Gastroesophageal sphincter (tissue), 4 donors: Measurements from ENCODE around the gene PRAC2. TPM values are rescaled to one million over a fixed set of nuclear protein-coding genes. Genes with fewer than 3 reads are reported as not detected.

Experiments used
- ATAC-seq: fragments of 150-250 bp; one replicate; pipeline ENCODE4 v1.9.1; 2016; ENCODE audit warnings: mild to moderate bottlenecking, moderate library complexity
- H3K27ac ChIP-seq, 4 donors: fragments of 200-600 bp; sonication (generic) in 3 of 4; 1 replicate in 3 of 4; 2 replicates in 1 of 4; pipeline ENCODE4 v1.5.1; 2016 to 2019
- H3K27me3 ChIP-seq: fragments of 200-600 bp; sonication (generic); one replicate; pipeline ENCODE4 v1.5.1; 2019
- H3K36me3 ChIP-seq, 2 donors: fragments of 200-600 bp; sonication (generic); one replicate each; pipeline ENCODE4 v1.5.1; 2019; ENCODE audit warnings: control low read depth in 1 of 2
- H3K4me1 ChIP-seq, 3 donors: fragments of 200-600 bp; sonication (generic); 1 replicate in 2 of 3; 2 replicates in 1 of 3; pipeline ENCODE4 v1.5.1; 2016 to 2019; ENCODE audit warnings: control low read depth in 2 of 3
- H3K4me3 ChIP-seq, 2 donors: fragments of 200-600 bp; sonication (generic); one replicate each; pipeline ENCODE4 v1.5.1; 2019; ENCODE audit warnings: mild to moderate bottlenecking in 1 of 2, moderate library complexity in 1 of 2
- H3K9me3 ChIP-seq, 3 donors: fragments of 200-600 bp; sonication (generic); one replicate each; pipeline ENCODE4 v1.5.1; 2017 to 2019; ENCODE audit warnings: control low read depth in 2 of 3
- EP300 ChIP-seq: sonication (generic); formaldehyde crosslinking; IDR thresholded peaks from one replicate; pipeline ENCODE4 v1.6.1; 2017; ENCODE audit warnings: antibody characterized with exemption, mild to moderate bottlenecking
- POLR2A ChIP-seq, 2 donors: fragments of 450-650 bp; IDR thresholded peaks; one replicate each; pipeline ENCODE4 v1.6.1; 2017; ENCODE audit warnings: antibody characterized with exemption in 2 of 2, mild to moderate bottlenecking in 2 of 2, moderate library complexity in 1 of 2
- POLR2AphosphoS5 ChIP-seq: sonication (generic); formaldehyde crosslinking; IDR thresholded peaks from one replicate; pipeline ENCODE4 v1.6.1; 2017; ENCODE audit warnings: antibody characterized with exemption
- WGBS, 2 donors: methylation state at CpG; one replicate each; pipeline ENCODE4 v1.1.5; 2018; ENCODE audit warnings: low coverage in 1 of 2; 5-methylcytosine and 5-hydroxymethylcytosine counted together
- total RNA-seq, 4 donors: library from RNA; depleted of rRNA; stranded (reverse); fragments of >200 nt; gene quantifications; one replicate each; pipeline ENCODE4 v1.1.0, GENCODE V29; 2016
- TF ChIP-seq, protein P1 (sequence below), 4 experiments: fragments of 200-600 bp in 2 of 4; fragments of 450-650 bp in 2 of 4; sonication (generic) in 1 of 4; IDR thresholded peaks; one replicate each; pipeline ENCODE4 v1.5.1; 2017 to 2019; ENCODE audit warnings: antibody characterized with exemption in 4 of 4, mild to moderate bottlenecking in 2 of 4, moderate library complexity in 2 of 4

Gene PRAC2
- total RNA-seq, 4 donors from 2014 or later = not detected

DNA sequence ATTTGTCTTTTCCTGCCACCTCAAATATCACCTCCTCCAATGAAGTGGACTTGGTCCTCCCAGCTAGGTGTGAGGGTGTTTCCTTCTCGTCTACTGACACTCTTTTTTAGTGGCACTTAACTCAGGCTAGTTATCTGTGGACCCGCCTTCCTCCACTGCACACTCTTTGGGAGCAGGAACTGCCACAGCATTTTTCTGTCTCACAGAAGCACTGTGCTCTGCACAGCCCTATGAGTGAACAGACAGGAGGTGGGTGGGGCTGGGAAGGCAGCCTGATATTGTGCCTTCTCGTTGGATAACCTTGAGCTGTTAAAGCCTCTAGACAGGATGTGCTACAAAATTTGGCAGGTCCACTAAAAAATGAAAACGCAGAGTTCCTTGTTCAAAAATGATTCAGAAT is 37.4 kb downstream of the PRAC2 start:
- no peaks in the 10 kb centered on the region for H3K36me3 ChIP-seq
- no peaks in the 10 kb centered on the region for H3K9me3 ChIP-seq
- WGBS, 2 donors = 38 to 56% methylated on average over 2 to 3 of the region's 4 CpGs
- no peaks in the 10 kb centered on the region for H3K4me1 ChIP-seq
- H3K27ac ChIP-seq = no peak overlapping the region
- TF ChIP-seq POLR2AphosphoS5 (no peak), POLR2A (IDR thresholded peaks at IDR 0.05) (no peak), EP300 (no peak)
- TF ChIP-seq, protein P1, sequence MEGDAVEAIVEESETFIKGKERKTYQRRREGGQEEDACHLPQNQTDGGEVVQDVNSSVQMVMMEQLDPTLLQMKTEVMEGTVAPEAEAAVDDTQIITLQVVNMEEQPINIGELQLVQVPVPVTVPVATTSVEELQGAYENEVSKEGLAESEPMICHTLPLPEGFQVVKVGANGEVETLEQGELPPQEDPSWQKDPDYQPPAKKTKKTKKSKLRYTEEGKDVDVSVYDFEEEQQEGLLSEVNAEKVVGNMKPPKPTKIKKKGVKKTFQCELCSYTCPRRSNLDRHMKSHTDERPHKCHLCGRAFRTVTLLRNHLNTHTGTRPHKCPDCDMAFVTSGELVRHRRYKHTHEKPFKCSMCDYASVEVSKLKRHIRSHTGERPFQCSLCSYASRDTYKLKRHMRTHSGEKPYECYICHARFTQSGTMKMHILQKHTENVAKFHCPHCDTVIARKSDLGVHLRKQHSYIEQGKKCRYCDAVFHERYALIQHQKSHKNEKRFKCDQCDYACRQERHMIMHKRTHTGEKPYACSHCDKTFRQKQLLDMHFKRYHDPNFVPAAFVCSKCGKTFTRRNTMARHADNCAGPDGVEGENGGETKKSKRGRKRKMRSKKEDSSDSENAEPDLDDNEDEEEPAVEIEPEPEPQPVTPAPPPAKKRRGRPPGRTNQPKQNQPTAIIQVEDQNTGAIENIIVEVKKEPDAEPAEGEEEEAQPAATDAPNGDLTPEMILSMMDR (IDR thresholded peaks at IDR 0.05) = no peak
- no peak overlapping the region for H3K4me3 ChIP-seq
- ATAC-seq = no peak
- H3K27me3 ChIP-seq = peaks cover 98% of the 10 kb centered on the region

DNA sequence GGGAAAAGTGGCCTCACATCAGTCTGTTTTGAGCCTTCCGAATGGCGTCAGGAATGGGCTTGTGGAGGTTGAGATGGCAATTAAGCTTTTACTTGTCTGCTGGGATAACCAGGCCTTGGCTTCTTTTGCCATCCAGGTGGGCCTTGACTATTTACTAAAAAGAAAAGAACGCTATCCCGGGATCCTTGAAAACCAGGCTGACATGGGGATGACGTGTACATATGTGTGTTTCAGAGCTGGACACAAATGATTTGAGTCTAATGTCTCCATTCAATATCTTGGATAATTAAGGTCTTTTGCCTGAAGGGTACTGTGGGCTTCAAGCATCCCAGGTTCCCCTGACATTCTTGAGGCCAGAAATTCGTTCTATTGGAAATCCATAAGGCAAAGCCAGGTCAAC is 38.1 kb downstream of the PRAC2 start:
- Histone ChIP-seq H3K4me1 (no peaks in the 10 kb centered on the region), H3K4me3 (no peak overlapping the region), H3K27ac (no peak overlapping the region), H3K36me3 (no peaks in the 10 kb centered on the region), H3K27me3 (peaks cover 98% of the 10 kb centered on the region), H3K9me3 (no peaks in the 10 kb centered on the region)
- no peak for ATAC-seq
- WGBS, 2 donors = 70 to 74% methylated on average over 4 to 6 of the region's 6 CpGs
- no peak for TF ChIP-seq POLR2AphosphoS5
- no peak for TF ChIP-seq EP300
- no peak for TF ChIP-seq POLR2A (IDR thresholded peaks at IDR 0.05)
- TF ChIP-seq, protein P1 (IDR thresholded peaks at IDR 0.05) = no peak

- 50% methylated on average over 2 of the region's 4 CpGs; no CpG with 5 or more reads in 1 of the 2 donors for WGBS, 2 donors
- H3K27me3 ChIP-seq = peaks cover 72% of the 10 kb centered on the region
- no peak overlapping the region for H3K4me3 ChIP-seq
- H3K9me3 ChIP-seq = no peaks in the 10 kb centered on the region
- H3K4me1 ChIP-seq = no peaks in the 10 kb centered on the region
- ATAC-seq = no peak
- TF ChIP-seq POLR2AphosphoS5 (no peak), EP300 (no peak)
- H3K36me3 ChIP-seq = no peaks in the 10 kb centered on the region
- no peak overlapping the region for H3K27ac ChIP-seq
Measured at GRCh38 chr17:48767263-48767774, 44.3 kb downstream of the PRAC2 start.

DNA sequence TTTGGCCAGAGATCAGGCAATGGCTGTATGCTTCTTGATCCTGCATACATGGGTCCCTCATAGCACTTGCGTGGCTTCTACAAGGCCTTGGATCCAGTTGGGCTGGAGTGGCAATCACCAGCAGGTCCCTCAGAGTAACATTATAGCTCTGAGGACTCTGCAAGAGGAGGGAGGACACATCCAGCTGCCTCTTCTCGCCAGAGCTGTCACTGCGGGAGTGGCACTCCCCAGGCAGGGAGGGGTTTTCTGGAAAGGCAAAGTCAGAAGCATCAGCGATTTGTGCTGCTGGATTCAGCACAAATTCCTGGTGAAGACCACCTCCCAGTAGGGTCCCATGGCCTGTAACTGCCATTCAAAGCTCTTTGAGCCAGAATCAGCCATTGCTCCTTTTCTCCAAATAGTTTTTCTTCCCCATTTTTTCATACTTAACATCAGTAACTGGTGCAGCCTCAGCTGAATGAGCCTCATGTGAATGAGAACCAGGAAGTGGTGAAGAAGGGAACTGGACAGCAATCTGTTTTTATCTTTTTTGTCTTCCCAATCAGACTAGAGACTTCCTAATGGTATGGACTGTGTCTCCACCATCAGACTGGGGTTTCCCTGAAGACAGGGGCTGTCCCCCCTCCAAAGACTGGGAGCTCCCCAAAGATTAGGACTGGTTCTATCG is 46.2 kb downstream of the PRAC2 start:
- H3K27me3 ChIP-seq = peaks cover 66% of the 10 kb centered on the region
- no peak overlapping the region for H3K27ac ChIP-seq
- no peak for ATAC-seq
- no peak overlapping the region for H3K4me3 ChIP-seq
- H3K36me3 ChIP-seq = no peaks in the 10 kb centered on the region
- TF ChIP-seq EP300 = no peak
- no peak for TF ChIP-seq POLR2AphosphoS5
- TF ChIP-seq, protein P1 (IDR thresholded peaks at IDR 0.05) = no peak
- no peak for TF ChIP-seq POLR2A (IDR thresholded peaks at IDR 0.05)
- H3K4me1 ChIP-seq = no peaks in the 10 kb centered on the region
- 71 to 80% methylated on average over 2 to 4 of the region's 5 CpGs for WGBS, 2 donors
- no peaks in the 10 kb centered on the region for H3K9me3 ChIP-seq

GRCh38 chr17:48770954-48771353 is 48.0 kb downstream of the PRAC2 start:
- Histone ChIP-seq H3K4me1 (no peaks in the 10 kb centered on the region), H3K27me3 (peaks cover 57% of the 10 kb centered on the region), H3K9me3 (peaks cover 0 to 7% (median 0%) of the 10 kb centered on the region in 3 donors), H3K4me3 (no peak overlapping the region), H3K27ac (no peak overlapping the region), H3K36me3 (no peaks in the 10 kb centered on the region)
- WGBS, 2 donors = 46 to 52% methylated on average over 2 to 3 of the region's 3 CpGs
- no peak for ATAC-seq
- TF ChIP-seq, protein P1 (IDR thresholded peaks at IDR 0.05) = no peak
- TF ChIP-seq POLR2AphosphoS5 (no peak), POLR2A (IDR thresholded peaks at IDR 0.05) (no peak)
